Stimulated activated CD8-positive, alpha-beta memory T cell treated with anti-CD3 and anti-CD28 coated beads, Interleukin-12 subunit alpha, Interleukin-12 subunit beta, amount 100 ng/mL, for 4 hours (primary cell): ENCODE results near the gene MEF2B.
"Not testable (repeated sequence)": the region's sequence is repeated elsewhere in the genome, so short reads cannot be mapped to it uniquely, and the experiment has no call there.

Source experiments
- DNase-seq: peaks from one replicate; pipeline ENCODE4 v3.0.0-alpha.2; 2020; ENCODE audit warnings: low read depth

Gene MEF2B

GRCh38 chr19:19155495-19156219 lies 14.4 kb downstream of the MEF2B start:
- DNase-seq: no peak

- no peak for DNase-seq
These were observed 15.1 kb downstream of the MEF2B start for GRCh38 chr19:19154768-19155494.

GRCh38 chr19:19152668-19153384 lies 17.2 kb downstream of the MEF2B start:
- DNase-seq: no peak

GRCh38 chr19:19151418-19151817 lies 18.6 kb downstream of the MEF2B start:
- no peak for DNase-seq

- no peak for DNase-seq
These were observed 20.6 kb downstream of the MEF2B start for GRCh38 chr19:19149435-19149834.

- DNase-seq: not testable (repeated sequence)
These were observed 21.6 kb downstream of the MEF2B start for GRCh38 chr19:19148504-19148903.

GRCh38 chr19:19147344-19147743 lies 22.7 kb downstream of the MEF2B start:
- DNase-seq: no peak

- no peak for DNase-seq
These were observed 23.2 kb downstream of the MEF2B start for GRCh38 chr19:19146865-19147264.

- DNase-seq: peak; percentile 64
These were observed 24.1 kb downstream of the MEF2B start for GRCh38 chr19:19145684-19146608.

- no peak for DNase-seq
These were observed 24.8 kb downstream of the MEF2B start for GRCh38 chr19:19145281-19145680.

GRCh38 chr19:19142347-19142746 lies 27.7 kb downstream of the MEF2B start:
- DNase-seq: no peak

GRCh38 chr19:19140476-19140875 lies 29.6 kb downstream of the MEF2B start:
- DNase-seq: no peak

- DNase-seq: no peak
These were observed 30.2 kb downstream of the MEF2B start for GRCh38 chr19:19139876-19140229.

- DNase-seq: peak; percentile 93
These were observed 31.7 kb downstream of the MEF2B start, which contains the start of gene TMEM161A for GRCh38 chr19:19138109-19138981. Gene TMEM161A, minus strand, starts transcription at chr19:19138478. Its CDS starts 50 bp downstream, at chr19:19138428.

GRCh38 chr19:19137556-19138108 lies 32.4 kb downstream of the MEF2B start:
- DNase-seq: no peak

GRCh38 chr19:19135713-19136112 lies 34.4 kb downstream of the MEF2B start:
- not testable (repeated sequence) for DNase-seq

GRCh38 chr19:19134687-19135158 lies 35.3 kb downstream of the MEF2B start:
- DNase-seq: no peak

GRCh38 chr19:19133985-19134384 lies 36.1 kb downstream of the MEF2B start:
- no peak for DNase-seq

- DNase-seq: no peak
These were observed 37.2 kb downstream of the MEF2B start for GRCh38 chr19:19132912-19133311.

- no peak for DNase-seq
These were observed 38.1 kb downstream of the MEF2B start for GRCh38 chr19:19131989-19132388.
